HEK293T (cell line): ENCODE results near the gene ZSCAN5A.
"Not testable (repeated sequence)": the region's sequence is repeated elsewhere in the genome, so short reads cannot be mapped to it uniquely, and the experiment has no call there.

Experiments used
- BHLHE40 ChIP-seq: fragments of 450-650 bp; IDR thresholded peaks from 2 replicates; pipeline ENCODE4 v1.6.1; 2016; ENCODE audit warnings: mild to moderate bottlenecking, moderate library complexity, borderline replicate concordance
- CTBP1 ChIP-seq: fragments of 450-650 bp; IDR thresholded peaks from 2 replicates; pipeline ENCODE4 v1.6.1; 2016; ENCODE audit warnings: borderline replicate concordance
- FOXA1 ChIP-seq: fragments of 450-650 bp; IDR thresholded peaks from 2 replicates; pipeline ENCODE4 v1.6.1; 2016; ENCODE audit warnings: mild to moderate bottlenecking
- FOXK2 ChIP-seq: fragments of 450-650 bp; IDR thresholded peaks from 2 replicates; pipeline ENCODE4 v1.6.1; 2016; ENCODE audit warnings: mild to moderate bottlenecking
- FOXM1 ChIP-seq: fragments of 450-650 bp; IDR thresholded peaks from 2 replicates; pipeline ENCODE4 v1.6.1; 2017; ENCODE audit warnings: mild to moderate bottlenecking, borderline replicate concordance
- HDGF ChIP-seq: fragments of 450-650 bp; IDR thresholded peaks from 2 replicates; pipeline ENCODE4 v1.6.1; 2017; ENCODE audit warnings: antibody characterized with exemption, borderline replicate concordance
- SP1 ChIP-seq: fragments of 450-650 bp; IDR thresholded peaks from 2 replicates; pipeline ENCODE4 v1.6.1; 2017
- TARDBP ChIP-seq: fragments of 450-650 bp; IDR thresholded peaks from 2 replicates; pipeline ENCODE4 v1.6.1; 2016
- TF ChIP-seq, protein P1 (sequence below): fragments of 450-650 bp; IDR thresholded peaks from 2 replicates; pipeline ENCODE4 v1.6.1; 2016

DNA sequence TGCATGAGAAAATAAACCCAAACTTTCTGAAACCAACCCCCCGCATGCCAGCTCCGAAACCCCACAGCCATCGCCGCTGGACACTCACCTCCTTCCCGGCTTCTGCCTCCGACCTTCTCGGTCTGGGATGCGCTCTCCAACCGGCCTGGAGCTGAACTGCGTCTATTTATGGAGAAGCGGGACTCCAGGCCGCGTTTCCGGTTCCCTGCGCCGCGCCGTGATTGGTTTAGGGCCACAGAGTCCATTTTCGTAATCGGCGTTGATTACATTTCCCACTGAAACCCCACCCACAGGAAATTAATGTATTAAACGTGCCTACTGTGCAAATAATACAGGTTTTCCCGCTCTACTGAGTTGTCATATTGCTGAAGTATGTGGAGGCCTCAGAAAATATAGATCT lies 117.0 kb downstream of the ZSCAN5A start, which contains the start of gene ZSCAN5B:
- TF ChIP-seq FOXA1, TARDBP, FOXM1, SP1, BHLHE40, FOXK2, CTBP1, HDGF: not testable (repeated sequence)
- TF ChIP-seq, protein P1, sequence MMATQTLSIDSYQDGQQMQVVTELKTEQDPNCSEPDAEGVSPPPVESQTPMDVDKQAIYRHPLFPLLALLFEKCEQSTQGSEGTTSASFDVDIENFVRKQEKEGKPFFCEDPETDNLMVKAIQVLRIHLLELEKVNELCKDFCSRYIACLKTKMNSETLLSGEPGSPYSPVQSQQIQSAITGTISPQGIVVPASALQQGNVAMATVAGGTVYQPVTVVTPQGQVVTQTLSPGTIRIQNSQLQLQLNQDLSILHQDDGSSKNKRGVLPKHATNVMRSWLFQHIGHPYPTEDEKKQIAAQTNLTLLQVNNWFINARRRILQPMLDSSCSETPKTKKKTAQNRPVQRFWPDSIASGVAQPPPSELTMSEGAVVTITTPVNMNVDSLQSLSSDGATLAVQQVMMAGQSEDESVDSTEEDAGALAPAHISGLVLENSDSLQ = not testable (repeated sequence)
